ENCODE results near the gene CLCN1.

Gene CLCN1

DNA sequence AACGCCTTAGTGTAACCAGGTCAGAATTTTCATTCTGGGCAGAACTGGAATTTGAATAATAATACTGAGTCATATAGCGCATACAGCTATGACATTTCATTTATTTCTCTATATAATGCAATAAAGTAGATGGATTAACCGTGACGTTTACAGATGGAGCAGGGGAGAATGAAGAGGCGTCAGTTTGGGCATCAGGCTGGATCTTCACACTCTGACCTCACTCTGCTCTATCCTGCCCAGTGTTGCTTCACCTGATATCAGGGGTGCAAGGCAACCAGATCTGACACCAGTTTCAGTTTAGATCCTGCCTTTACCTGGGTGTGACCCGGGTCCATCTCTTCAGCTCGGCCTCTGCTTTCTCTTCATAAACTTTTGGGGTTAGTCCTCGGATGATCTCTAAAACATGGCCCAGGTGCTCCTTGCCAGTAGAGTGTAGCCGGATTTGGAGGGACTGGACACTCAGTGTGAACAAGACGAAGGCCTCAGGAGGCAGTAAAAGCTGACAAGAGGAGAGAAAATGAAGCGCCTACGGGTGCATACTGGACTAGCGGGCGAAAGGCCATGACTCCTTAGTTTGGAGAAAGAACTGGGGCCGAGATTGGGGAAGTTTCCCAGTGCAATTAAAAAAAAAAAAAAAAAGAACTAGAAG, 63.8 kb downstream of the CLCN1 start:
- Histone ChIP-seq H3K27ac (ENCODE audit: low read length) (no peak overlapping the region), H3K27me3 (ENCODE audit: insufficient read depth, low read length, poor library complexity) (no peaks in the 10 kb centered on the region), H3K4me1 (ENCODE audit: insufficient read depth, low read length) (peaks cover 40% of the 10 kb centered on the region), H2AFZ (ENCODE audit: low read depth, low read length) (peak overlapping the region; percentile 46; the same call in 1 of the 2 replicates), H3K4me3 (ENCODE audit: low read depth in 1 of 2, low read length in 2 of 2) (peak overlapping the region; percentile 68 to 93; a peak in 3 of 4 replicates), H3K9ac (ENCODE audit: low read depth, low read length) (peak overlapping the region; percentile 89; the same call in 1 of the 2 replicates), H3K4me2 (ENCODE audit: insufficient read depth, low read length) (peak overlapping the region; percentile 100), H3K9me3 (ENCODE audit: insufficient read depth, low read length, severe bottlenecking) (no peaks in the 10 kb centered on the region), H3K79me2 (ENCODE audit: insufficient read depth, low read length) (no peaks in the 10 kb centered on the region), H3K36me3 (ENCODE audit: insufficient read depth, low read length) (no peaks in the 10 kb centered on the region), H4K20me1 (ENCODE audit: insufficient read depth, low read length) (no peaks in the 10 kb centered on the region)
- DNase-seq (no peak), ATAC-seq (ENCODE audit: insufficient read depth, low read depth) (no peak)
- TF ChIP-seq EZH2 (IDR thresholded peaks at IDR 0.05; ENCODE audit: borderline replicate concordance, low read depth, low read length, severe bottlenecking) = no peak
- TF ChIP-seq CTCF (IDR thresholded peaks at IDR 0.05; ENCODE audit: borderline replicate concordance, extremely low read depth, low read length, poor library complexity, severe bottlenecking) = no peak

GRCh38 chr7:143380260-143380645, 64.3 kb downstream of the CLCN1 start:
- Histone ChIP-seq H3K9me3 (ENCODE audit: insufficient read depth, low read length, severe bottlenecking) (no peaks in the 10 kb centered on the region), H4K20me1 (ENCODE audit: insufficient read depth, low read length) (no peaks in the 10 kb centered on the region), H3K27me3 (ENCODE audit: insufficient read depth, low read length, poor library complexity) (no peaks in the 10 kb centered on the region), H3K79me2 (ENCODE audit: insufficient read depth, low read length) (no peaks in the 10 kb centered on the region), H3K4me1 (ENCODE audit: insufficient read depth, low read length) (peaks cover 35% of the 10 kb centered on the region), H3K36me3 (ENCODE audit: insufficient read depth, low read length) (no peaks in the 10 kb centered on the region), H3K9ac (ENCODE audit: low read depth, low read length) (peak overlapping the region; percentile 89), H2AFZ (ENCODE audit: low read depth, low read length) (peak overlapping the region; percentile 98), H3K4me2 (ENCODE audit: insufficient read depth, low read length) (peak overlapping the region; percentile 100), H3K27ac (ENCODE audit: low read length) (peak overlapping the region; percentile 20; the same call in 1 of the 2 replicates), H3K4me3 (ENCODE audit: low read depth in 1 of 2, low read length in 2 of 2) (peak overlapping the region; percentile 68 to 93)
- ATAC-seq (ENCODE audit: insufficient read depth, low read depth) = peak; percentile 74
- peak; percentile 85 for DNase-seq
- TF ChIP-seq CTCF (IDR thresholded peaks at IDR 0.05; ENCODE audit: borderline replicate concordance, extremely low read depth, low read length, poor library complexity, severe bottlenecking) (peak; percentile 86), EZH2 (IDR thresholded peaks at IDR 0.05; ENCODE audit: borderline replicate concordance, low read depth, low read length, severe bottlenecking) (no peak)

DNA sequence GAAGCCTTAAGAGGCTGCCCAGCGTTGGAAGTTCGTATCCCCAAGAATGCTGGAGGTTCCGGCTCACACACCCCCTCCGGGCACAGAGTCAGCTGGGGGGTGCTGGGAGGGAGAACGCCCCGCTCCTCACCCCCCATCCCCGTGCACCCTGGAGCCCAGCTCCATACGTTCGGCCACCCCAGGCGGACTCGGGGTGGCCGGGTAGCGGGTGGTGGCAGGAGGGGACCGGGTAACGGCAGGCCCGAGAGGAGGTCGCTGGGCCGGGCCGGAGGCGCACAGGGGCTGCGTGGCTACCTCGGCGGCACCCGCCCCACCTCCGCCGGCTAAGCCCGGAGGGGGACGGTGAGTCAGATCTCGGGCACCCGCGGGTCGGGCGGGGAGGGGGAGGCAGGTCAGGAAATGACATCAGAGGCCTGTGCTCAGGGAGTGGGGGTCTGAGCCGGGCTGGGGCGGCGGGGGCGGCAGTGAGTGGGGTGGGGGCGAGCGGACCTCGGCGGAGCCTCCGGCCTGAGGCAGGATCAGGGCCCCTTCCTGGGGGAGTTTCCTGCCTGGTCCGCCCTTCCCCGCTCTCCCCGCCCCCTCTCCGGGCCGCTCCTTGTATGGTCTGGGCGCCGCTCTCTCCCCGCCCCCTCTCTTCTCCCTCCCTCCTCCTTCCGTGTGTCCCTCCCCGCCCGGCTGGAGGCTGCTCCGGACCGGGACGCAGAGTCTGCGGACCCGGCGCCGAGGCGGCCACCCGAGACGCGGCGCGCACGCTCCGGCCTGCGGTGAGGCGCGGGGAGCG, 64.9 kb downstream of the CLCN1 start, which contains the start of gene ZYX:
Gene ZYX, plus strand, starts transcription at position 700 of the 781 bp plus-strand sequence. CDS start 227 bp downstream, outside the sequence.
- no peaks in the 10 kb centered on the region for H3K27me3 ChIP-seq (ENCODE audit: insufficient read depth, low read length, poor library complexity)
- peak within 1 kb of the TSS; percentile 68 to 93 for H3K4me3 ChIP-seq (ENCODE audit: low read depth in 1 of 2, low read length in 2 of 2)
- peak; percentile 73 for ATAC-seq (ENCODE audit: insufficient read depth, low read depth)
- H2AFZ ChIP-seq (ENCODE audit: low read depth, low read length) = peak within 1 kb of the TSS; percentile 98
- H3K27ac ChIP-seq (ENCODE audit: low read length) = peak within 1 kb of the TSS; percentile 20; the same call in 1 of the 2 replicates
- H3K9me3 ChIP-seq (ENCODE audit: insufficient read depth, low read length, severe bottlenecking) = no peaks in the 10 kb centered on the region
- peak; percentile 75 for DNase-seq
- peaks cover 29% of the 10 kb centered on the region for H3K4me1 ChIP-seq (ENCODE audit: insufficient read depth, low read length)
- TF ChIP-seq CTCF (IDR thresholded peaks at IDR 0.05; ENCODE audit: borderline replicate concordance, extremely low read depth, low read length, poor library complexity, severe bottlenecking) = no peak
- TF ChIP-seq EZH2 (IDR thresholded peaks at IDR 0.05; ENCODE audit: borderline replicate concordance, low read depth, low read length, severe bottlenecking) = no peak
- H3K36me3 ChIP-seq (ENCODE audit: insufficient read depth, low read length) = no peaks in the 10 kb centered on the region
- H3K4me2 ChIP-seq (ENCODE audit: insufficient read depth, low read length) = peak within 1 kb of the TSS; percentile 100
- H4K20me1 ChIP-seq (ENCODE audit: insufficient read depth, low read length) = no peaks in the 10 kb centered on the region
- peak within 1 kb of the TSS; percentile 89 for H3K9ac ChIP-seq (ENCODE audit: low read depth, low read length)
- no peaks in the 10 kb centered on the region for H3K79me2 ChIP-seq (ENCODE audit: insufficient read depth, low read length)
